Osteoblast (primary cell): ENCODE data around the gene DMRTB1. TPM values are rescaled to one million over a fixed set of nuclear protein-coding genes. Genes with fewer than 3 reads are reported as not detected.

Source experiments
- DNase-seq: peaks from one replicate; pipeline ENCODE4 v3.0.0; 2011; ENCODE audit warnings: low spot score, mixed read lengths; ENCODE audit not compliant: insufficient read length; ENCODE audit errors: missing footprints
- H2AFZ ChIP-seq: 2 replicates; pipeline ENCODE4 v1.6.0; 2011; ENCODE audit warnings: mild to moderate bottlenecking, low read length
- H3K27ac ChIP-seq: 2 replicates; pipeline ENCODE4 v1.5.1; 2011; ENCODE audit warnings: mild to moderate bottlenecking, low read depth, low read length, moderate library complexity
- H3K27me3 ChIP-seq: 2 replicates; pipeline ENCODE4 v1.6.0; 2012; ENCODE audit warnings: mild to moderate bottlenecking, control low read depth, inconsistent platforms, low read length, moderate library complexity; ENCODE audit not compliant: insufficient read depth
- H3K36me3 ChIP-seq: 2 replicates; pipeline ENCODE4 v1.5.1; 2011; ENCODE audit warnings: mild to moderate bottlenecking, low read length, control low read depth, moderate library complexity; ENCODE audit not compliant: insufficient read depth
- H3K4me1 ChIP-seq: 2 replicates; pipeline ENCODE4 v1.5.1; 2011; ENCODE audit warnings: mild to moderate bottlenecking, low read length, control low read depth, moderate library complexity; ENCODE audit not compliant: insufficient read depth
- H3K4me2 ChIP-seq: 2 replicates; pipeline ENCODE4 v1.6.0; 2011; ENCODE audit warnings: mild to moderate bottlenecking, low read length; ENCODE audit not compliant: insufficient read depth
- H3K4me3 ChIP-seq: fragments of 200-600 bp; sonication (generic); 3 replicates; pipeline ENCODE4 v1.5.1; 2012; ENCODE audit warnings: mild to moderate bottlenecking, low read length, inconsistent platforms; ENCODE audit not compliant: insufficient read depth
- H3K79me2 ChIP-seq: 2 replicates; pipeline ENCODE4 v1.6.0; 2012; ENCODE audit warnings: mild to moderate bottlenecking, low read length, control low read depth, inconsistent platforms; ENCODE audit not compliant: insufficient read depth
- H3K9me3 ChIP-seq: 2 replicates; pipeline ENCODE4 v1.5.1; 2011; ENCODE audit warnings: low read depth, low read length, control low read depth
- H4K20me1 ChIP-seq: 2 replicates; pipeline ENCODE4 v1.6.0; 2012; ENCODE audit warnings: mild to moderate bottlenecking, low read length, control low read depth; ENCODE audit not compliant: insufficient read depth
- CTCF ChIP-seq: IDR thresholded peaks from 2 replicates; pipeline ENCODE4 v1.5.1; 2011; ENCODE audit warnings: mild to moderate bottlenecking, low read depth, low read length, moderate library complexity; ENCODE audit errors: extremely low read depth
- total RNA-seq: library from RNA; depleted of rRNA; stranded (reverse); fragments of >200 nt; gene quantifications from 2 replicates; pipeline ENCODE4 v1.2.3, GENCODE V29; 2012

The DMRTB1 gene
- total RNA-seq, 1 donor: not detected

GRCh38 chr1:53455364-53455991, 3.7 kb upstream of the DMRTB1 start:
- H3K4me3 ChIP-seq: no peak overlapping the region
- H3K4me1 ChIP-seq: no peaks in the 10 kb centered on the region
- no peak for DNase-seq
- no peak for TF ChIP-seq CTCF
- no peak overlapping the region for H3K27ac ChIP-seq
- H4K20me1 ChIP-seq: no peaks in the 10 kb centered on the region
- H3K27me3 ChIP-seq: peaks cover 14% of the 10 kb centered on the region
- no peaks in the 10 kb centered on the region for H3K36me3 ChIP-seq
- no peak overlapping the region for H2AFZ ChIP-seq
- no peaks in the 10 kb centered on the region for H3K79me2 ChIP-seq
- H3K4me2 ChIP-seq: no peak overlapping the region
- no peaks in the 10 kb centered on the region for H3K9me3 ChIP-seq

- H3K4me1 ChIP-seq: no peaks in the 10 kb centered on the region
- TF ChIP-seq CTCF: no peak
- H4K20me1 ChIP-seq: no peaks in the 10 kb centered on the region
- peaks cover 13% of the 10 kb centered on the region for H3K27me3 ChIP-seq
- H2AFZ ChIP-seq: no peak overlapping the region
- H3K4me3 ChIP-seq: no peak overlapping the region
- no peak overlapping the region for H3K4me2 ChIP-seq
- DNase-seq: no peak
- no peaks in the 10 kb centered on the region for H3K79me2 ChIP-seq
- no peaks in the 10 kb centered on the region for H3K36me3 ChIP-seq
- H3K27ac ChIP-seq: no peak overlapping the region
- no peaks in the 10 kb centered on the region for H3K9me3 ChIP-seq
These were observed 565 bp upstream of the DMRTB1 start for GRCh38 chr1:53458634-53459033.

GRCh38 chr1:53460211-53460634, 1.0 kb downstream of the DMRTB1 start:
- Histone ChIP-seq H3K4me3 (no peak overlapping the region), H3K27ac (no peak overlapping the region), H3K36me3 (no peaks in the 10 kb centered on the region), H4K20me1 (no peaks in the 10 kb centered on the region), H2AFZ (no peak overlapping the region), H3K4me2 (no peak overlapping the region), H3K27me3 (peaks cover 13% of the 10 kb centered on the region), H3K4me1 (no peaks in the 10 kb centered on the region), H3K79me2 (no peaks in the 10 kb centered on the region), H3K9me3 (no peaks in the 10 kb centered on the region)
- TF ChIP-seq CTCF: no peak
- DNase-seq: no peak

DNA sequence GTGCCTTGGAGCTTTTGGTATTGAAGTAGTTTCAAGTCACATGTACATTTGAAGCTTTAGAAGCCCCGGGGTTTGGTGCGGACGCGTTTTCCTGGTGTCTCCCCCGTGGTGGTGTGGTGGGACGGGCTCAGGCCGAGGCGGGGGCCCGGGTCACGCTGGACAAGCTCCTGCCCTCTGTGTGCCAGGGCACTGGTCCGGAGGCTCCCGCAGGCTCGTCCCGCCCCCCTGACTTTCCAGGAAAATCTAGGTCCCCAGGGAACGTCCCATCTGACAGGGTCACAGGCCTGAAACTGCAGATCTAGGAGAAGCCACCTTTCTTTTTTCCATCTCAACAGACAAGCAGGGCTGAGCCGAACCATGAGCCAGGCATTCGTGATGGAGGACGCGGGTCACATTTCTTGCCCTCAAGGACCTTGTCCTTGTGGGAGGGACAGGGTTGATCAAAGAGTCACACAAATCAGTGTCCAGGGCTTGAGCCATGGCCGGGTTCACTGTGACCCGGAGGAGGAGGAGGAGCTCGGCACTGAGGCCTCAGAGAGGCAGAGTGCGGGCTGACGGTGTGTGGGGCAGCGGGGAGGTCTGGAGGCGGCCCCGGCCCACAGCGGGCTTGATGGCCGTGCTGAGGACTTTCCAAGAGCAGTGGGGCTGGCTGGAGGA, 1.6 kb downstream of the DMRTB1 start:
- DNase-seq: no peak
- Histone ChIP-seq H2AFZ (no peak overlapping the region), H3K36me3 (no peaks in the 10 kb centered on the region), H3K4me2 (no peak overlapping the region), H3K27ac (no peak overlapping the region), H4K20me1 (no peaks in the 10 kb centered on the region), H3K4me3 (no peak overlapping the region), H3K9me3 (no peaks in the 10 kb centered on the region), H3K4me1 (no peaks in the 10 kb centered on the region), H3K79me2 (no peaks in the 10 kb centered on the region), H3K27me3 (peaks cover 13% of the 10 kb centered on the region)
- TF ChIP-seq CTCF: no peak
